HG03095 (cell line): ENCODE data around the gene NRIP1.
"Not testable (repeated sequence)": the region's sequence is repeated elsewhere in the genome, so short reads cannot be mapped to it uniquely, and the experiment has no call there.

Experiments
- ATAC-seq: cut with Tn5 transposase; IDR thresholded peaks from one replicate; pipeline ENCODE4 v1.9.1; 2021; ENCODE audit warnings: moderate library complexity; ENCODE audit not compliant: unreplicated experiment

The NRIP1 gene

GRCh38 chr21:14927324-14927723 is 137.5 kb downstream of the NRIP1 start:
- ATAC-seq, result not testable (repeated sequence)

GRCh38 chr21:14926186-14926585 is 138.6 kb downstream of the NRIP1 start:
- no peak for ATAC-seq

- no peak for ATAC-seq
These were observed 141.3 kb downstream of the NRIP1 start for GRCh38 chr21:14923468-14923867.

DNA sequence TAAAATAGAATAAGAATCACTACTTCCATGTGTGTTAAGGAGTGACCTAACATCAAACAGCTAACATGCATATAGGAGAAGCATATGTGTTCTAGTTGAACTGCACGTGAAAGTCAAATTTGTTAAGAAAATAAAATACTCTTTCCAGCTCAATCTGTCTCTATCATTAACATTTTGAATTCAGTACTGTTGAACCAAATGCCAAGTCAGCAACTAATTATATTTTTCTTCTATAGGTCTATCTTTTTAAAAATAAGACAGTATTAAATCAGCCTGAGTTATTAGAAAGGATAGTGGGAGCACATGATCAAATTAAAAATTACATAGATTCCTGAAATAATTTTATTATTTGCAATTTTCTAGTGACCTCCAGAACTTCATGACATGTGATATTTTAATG is 141.8 kb downstream of the NRIP1 start:
- no peak for ATAC-seq

- ATAC-seq, result no peak
These were observed 146.3 kb downstream of the NRIP1 start for GRCh38 chr21:14918527-14918926.

DNA sequence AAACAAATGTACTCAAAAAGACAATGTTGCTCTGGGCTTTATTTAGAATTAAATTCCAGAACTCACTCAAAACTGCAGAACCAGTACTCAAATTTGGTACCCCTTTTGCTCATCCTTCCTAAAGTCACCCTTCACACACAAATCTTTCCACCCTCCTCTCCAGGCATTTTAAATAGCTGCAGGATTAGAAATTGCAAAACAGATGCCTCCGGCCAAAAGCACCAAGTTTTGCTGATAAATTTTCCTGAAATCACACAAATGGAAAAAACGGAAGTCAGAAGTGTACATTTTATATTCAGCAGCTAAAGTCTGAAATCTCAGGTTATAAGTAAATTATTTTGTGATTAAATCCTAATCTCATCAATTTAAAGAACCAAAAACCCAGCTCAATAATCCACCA is 147.0 kb downstream of the NRIP1 start:
- ATAC-seq, result no peak

DNA sequence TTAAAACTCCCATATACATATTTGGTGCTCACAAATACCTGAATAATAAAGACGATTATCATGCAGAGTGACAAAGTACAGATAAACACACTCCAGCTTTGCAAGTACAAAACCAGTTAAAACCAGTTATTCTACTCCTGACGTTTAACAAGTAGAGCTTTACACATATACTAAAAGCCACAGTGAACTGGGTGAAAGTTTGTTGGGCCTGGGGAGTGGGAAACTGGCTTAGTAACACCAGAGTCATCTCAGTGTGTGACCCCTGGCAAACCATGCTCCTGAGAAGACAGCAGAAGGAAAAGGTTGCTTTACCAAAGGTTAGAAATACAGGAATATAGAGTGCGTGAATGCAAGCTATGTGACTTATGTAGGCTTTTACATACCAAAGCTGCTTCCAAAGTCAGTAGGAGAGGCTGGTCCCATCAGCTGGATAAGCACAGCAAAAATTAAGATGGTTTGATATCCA is 148.1 kb downstream of the NRIP1 start:
- no peak for ATAC-seq

DNA sequence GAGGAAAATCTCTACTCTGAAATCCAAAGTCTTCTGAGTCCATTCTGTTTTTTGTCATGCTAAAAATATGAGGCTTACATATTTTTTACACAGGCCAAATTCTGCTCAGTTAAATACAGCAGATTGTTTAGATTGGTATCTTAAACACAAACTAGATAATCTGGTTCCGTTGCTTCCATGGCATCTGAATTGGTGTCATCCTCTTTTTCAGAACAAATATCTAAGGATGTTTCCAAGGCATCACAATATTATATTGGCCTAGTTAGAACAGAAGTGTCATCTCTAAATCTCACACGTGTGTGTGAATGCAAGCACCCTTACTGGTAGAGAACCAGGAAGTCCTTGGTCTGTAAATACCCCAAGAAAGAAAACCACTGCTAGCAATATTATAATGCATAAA is 151.2 kb downstream of the NRIP1 start:
- no peak for ATAC-seq

DNA sequence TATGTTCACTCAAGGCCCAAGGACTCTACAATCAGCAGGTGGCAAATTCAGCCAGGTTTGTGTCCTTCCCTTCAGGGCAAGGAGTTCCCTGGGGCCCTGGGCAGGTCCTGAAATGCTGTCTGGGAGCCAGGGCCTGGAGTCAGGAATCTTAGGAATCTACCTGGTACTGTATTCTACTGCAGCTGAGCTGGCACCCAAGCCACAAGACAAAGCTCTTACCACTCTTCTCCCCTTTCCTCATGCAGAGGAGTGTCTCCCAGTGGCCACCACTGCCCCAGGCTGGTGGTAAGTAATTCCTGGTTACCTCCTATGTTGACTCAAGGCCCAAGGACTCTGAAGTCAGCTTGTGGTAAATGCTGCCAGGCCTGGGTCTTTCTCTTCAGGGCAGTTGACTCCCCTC is 153.4 kb downstream of the NRIP1 start:
- no peak for ATAC-seq
